Suprapubic skin (tissue), 4 donors: ENCODE results near the gene DPYD.

Experiments
- EP300 ChIP-seq: sonication (generic); formaldehyde crosslinking; IDR thresholded peaks from one replicate; pipeline ENCODE4 v1.6.1; 2017; ENCODE audit warnings: antibody characterized with exemption
- POLR2A ChIP-seq, 2 donors: fragments of 450-650 bp; IDR thresholded peaks; one replicate each; pipeline ENCODE4 v1.6.1; 2017; ENCODE audit warnings: antibody characterized with exemption in 2 of 2, mild to moderate bottlenecking in 2 of 2, moderate library complexity in 2 of 2
- POLR2AphosphoS5 ChIP-seq, 3 donors: sonication (generic); formaldehyde crosslinking; IDR thresholded peaks; one replicate each; pipeline ENCODE4 v1.6.1; 2017; ENCODE audit warnings: antibody characterized with exemption in 3 of 3
- TF ChIP-seq, protein P1 (sequence below), 2 donors: fragments of 200-600 bp in 1 of 2; fragments of 450-650 bp in 1 of 2; sonication (generic) in 1 of 2; IDR thresholded peaks; one replicate each; pipeline ENCODE4 v1.5.1; 2016 to 2019; ENCODE audit warnings: antibody characterized with exemption in 2 of 2, mild to moderate bottlenecking in 1 of 2, moderate library complexity in 1 of 2

DNA sequence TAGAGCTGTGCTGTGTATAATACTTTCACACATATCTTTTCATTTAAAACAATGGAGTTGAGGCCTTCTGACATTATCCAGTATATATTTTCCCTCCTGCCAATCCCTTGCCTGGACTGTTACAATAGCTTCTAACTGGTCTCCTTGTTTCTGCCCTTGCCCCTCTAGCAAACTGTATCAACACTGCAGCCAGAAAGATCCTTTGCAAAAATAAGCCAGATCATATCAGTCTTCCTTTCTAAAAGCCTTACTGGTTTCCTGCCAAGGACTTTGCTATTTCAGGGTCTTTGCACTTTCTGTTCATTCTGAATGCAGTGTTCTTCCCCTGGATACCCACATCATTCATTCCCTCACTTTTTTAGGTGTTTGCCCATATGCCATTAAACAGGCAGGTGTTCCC lies 829.2 kb downstream of the DPYD start:
- TF ChIP-seq, protein P1, sequence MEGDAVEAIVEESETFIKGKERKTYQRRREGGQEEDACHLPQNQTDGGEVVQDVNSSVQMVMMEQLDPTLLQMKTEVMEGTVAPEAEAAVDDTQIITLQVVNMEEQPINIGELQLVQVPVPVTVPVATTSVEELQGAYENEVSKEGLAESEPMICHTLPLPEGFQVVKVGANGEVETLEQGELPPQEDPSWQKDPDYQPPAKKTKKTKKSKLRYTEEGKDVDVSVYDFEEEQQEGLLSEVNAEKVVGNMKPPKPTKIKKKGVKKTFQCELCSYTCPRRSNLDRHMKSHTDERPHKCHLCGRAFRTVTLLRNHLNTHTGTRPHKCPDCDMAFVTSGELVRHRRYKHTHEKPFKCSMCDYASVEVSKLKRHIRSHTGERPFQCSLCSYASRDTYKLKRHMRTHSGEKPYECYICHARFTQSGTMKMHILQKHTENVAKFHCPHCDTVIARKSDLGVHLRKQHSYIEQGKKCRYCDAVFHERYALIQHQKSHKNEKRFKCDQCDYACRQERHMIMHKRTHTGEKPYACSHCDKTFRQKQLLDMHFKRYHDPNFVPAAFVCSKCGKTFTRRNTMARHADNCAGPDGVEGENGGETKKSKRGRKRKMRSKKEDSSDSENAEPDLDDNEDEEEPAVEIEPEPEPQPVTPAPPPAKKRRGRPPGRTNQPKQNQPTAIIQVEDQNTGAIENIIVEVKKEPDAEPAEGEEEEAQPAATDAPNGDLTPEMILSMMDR (IDR thresholded peaks at IDR 0.05): no peak
- TF ChIP-seq POLR2A (IDR thresholded peaks at IDR 0.05) (no peak), POLR2AphosphoS5 (IDR thresholded peaks at IDR 0.05) (no peak), EP300 (no peak)
